Heart right ventricle (tissue), 16 donors: ENCODE results near the gene ULK4. TPM values are rescaled to one million over a fixed set of nuclear protein-coding genes. Genes with fewer than 3 reads are reported as not detected.

Experiments used
- ATAC-seq, 8 donors: fragments of 200-7000 bp; cut with Tn5 transposase; one replicate each; pipeline ENCODE4 v1.9.1; 2020; ENCODE audit warnings: mild to moderate bottlenecking in 8 of 8, moderate library complexity in 8 of 8, moderate number of reproducible peaks in 1 of 8
- DNase-seq, 2 donors: peaks; one replicate each; pipeline ENCODE4 v3.0.0-alpha.2; 2020
- H3K27ac ChIP-seq, 10 donors: fragments of 200-600 bp; sonication (generic) in 2 of 10; one replicate each; pipeline versions ENCODE4 v1.5.0 to v1.8.0; 2020 to 2022; ENCODE audit warnings: mild to moderate bottlenecking in 3 of 10
- H3K27me3 ChIP-seq, 7 donors: fragments of 200-600 bp; one replicate each; pipeline ENCODE4 v1.8.0; 2021 to 2022; ENCODE audit warnings: mild to moderate bottlenecking in 2 of 7
- H3K36me3 ChIP-seq, 9 donors: fragments of 200-600 bp; sonication (generic) in 1 of 9; one replicate each; pipeline versions ENCODE4 v1.5.0 to v1.8.0; 2020 to 2022; ENCODE audit warnings: mild to moderate bottlenecking in 2 of 9
- H3K4me1 ChIP-seq, 9 donors: fragments of 200-600 bp; sonication (generic) in 1 of 9; one replicate each; pipeline versions ENCODE4 v1.5.0 to v1.8.0; 2020 to 2022; ENCODE audit warnings: mild to moderate bottlenecking in 4 of 9
- H3K4me3 ChIP-seq, 10 donors: fragments of 200-600 bp; sonication (generic) in 2 of 10; one replicate each; pipeline versions ENCODE4 v1.5.0 to v1.8.0; 2020 to 2022; ENCODE audit warnings: mild to moderate bottlenecking in 7 of 10, moderate library complexity in 2 of 10
- H3K9me3 ChIP-seq, 11 donors: fragments of 200-600 bp in 10 of 11; sonication (generic) in 2 of 11; one replicate each; pipeline versions ENCODE4 v1.5.0 to v1.8.0; 2013 to 2022; ENCODE audit warnings: mild to moderate bottlenecking in 2 of 11, control low read depth in 1 of 11, moderate library complexity in 1 of 11
- CTCF ChIP-seq, 9 donors: fragments of 200-600 bp; sonication (generic) in 2 of 9; IDR thresholded peaks; one replicate each; pipeline versions ENCODE4 v1.5.0 to v1.8.0; 2021 to 2022; ENCODE audit warnings: antibody characterized with exemption in 9 of 9, mild to moderate bottlenecking in 5 of 9, moderate library complexity in 1 of 9
- WGBS, 2 donors: extraction: QIAGEN DNeasy Blood & Tissue Kit; methylation state at CpG; one replicate each; pipeline ENCODE4 v1.1.7; 2013; ENCODE audit warnings: inconsistent platforms in 1 of 2; 5-methylcytosine and 5-hydroxymethylcytosine counted together
- intact Hi-C, 10 donors: fragments of 100-400 bp; cut with DNase I; formaldehyde crosslinking; loops; one replicate each; pipeline versions ENCODE4 v1.11.1 to v1.14.2; 2022
- polyA plus RNA-seq, 2 donors: library from polyadenylated mRNA; stranded (reverse); fragments of 200-250 nt; gene quantifications; one replicate each; pipeline ENCODE4 v1.2.3, GENCODE V29; 2013
- total RNA-seq, 10 donors: library from RNA; stranded (reverse); fragmentation: NEBNext Ultra II Directional in 3 of 10; extraction: Animal tissue kit (Norgen Biotek cat#: 25700) in 3 of 10; gene quantifications; one replicate each; pipeline versions ENCODE4 v1.2.1 to v1.2.4, GENCODE V29; 2021 to 2023
- donor health status: Arrhythmogenic right ventricular cardiomyopathy.
- donor health status: ischemic (EF 13 %, LVEDD 7.1; RV severe dilation, severe dysfunction).
- donor health status: healthy with polysubstance abuse.
- donor health status: DM: no; HTN: yes; CAD: no.
- donor health status: DM: no; HTN: no; CAD: no.
- donor health status: ischemic (EF 25% LVEDD 6.9; RV normal size, moderate dysfunction).
- donor health status: ischemic (EF 25% LVEDD 5.7; RV mildly dilated, moderate dysfunction).
- donor health status: healthy.
- donor health status: DM: yes; HTN: yes; CAD: no.
- donor health status: Ischemic cardiomyopathy.
- donor health status: ischemic (EF 35%, LVEDD 5.7; RV mildly dilated, moderate dysfunction).
- donor health status: nonischemic (EF 11% LVEDD 7.7; RV severe dilation, severe dysfunction).
- donor health status: DM: yes; HTN: yes; CAD: no.
- donor health status: PGD.
- donor health status: ischemic (EF 29% LVEDD 5.4; RV normal size, mild dysfunction).
- donor health status: nonischemic (EF 23%, LVEDD 6.1; RV moderate dilation, normal function).

The ULK4 gene
- total and polyA plus RNA-seq, 12 donors = 1.4 to 11.4 (median 2.6) TPM

DNA sequence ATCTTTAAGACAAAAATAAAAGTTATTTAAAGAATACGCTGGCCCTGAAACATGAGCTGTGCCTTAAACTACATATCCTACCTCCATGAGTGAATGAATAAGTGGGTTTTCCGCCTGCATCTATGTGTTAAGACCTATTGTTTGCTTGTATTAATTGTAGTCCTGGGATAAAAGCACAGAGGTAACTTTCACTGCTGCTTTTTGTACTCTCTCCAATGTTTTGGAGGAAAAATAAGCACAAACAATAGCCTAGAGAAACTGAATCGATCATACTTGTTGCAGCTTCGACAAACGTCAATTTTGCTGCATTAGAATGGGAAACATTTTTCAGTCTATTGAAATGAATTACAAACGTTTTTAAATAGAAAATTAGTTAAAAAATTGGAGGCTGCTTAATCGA is 763.9 kb downstream of the ULK4 start:
- no peaks in the 10 kb centered on the region for H3K27me3 ChIP-seq
- peak overlapping the region in 8 of 10 donors; percentile 63 to 86 (median 80) for H3K4me3 ChIP-seq
- intact Hi-C loops = loop anchor here in 7 of 10 donors (2.0 to 10.0 kb wide), 12 partner anchors 81 to 873 kb away; no protein-coding TSS in a partner anchor
- H3K27ac ChIP-seq = peak overlapping the region in 7 of 10 donors; percentile 93 to 99 (median 99)
- no peak for ATAC-seq
- WGBS, 2 donors = 70 to 74% methylated on average over 7 of the region's 7 CpGs
- no peak for DNase-seq
- H3K36me3 ChIP-seq = no peaks in the 10 kb centered on the region
- H3K4me1 ChIP-seq = peaks cover 0 to 31% (median 23%) of the 10 kb centered on the region in 9 donors
- H3K9me3 ChIP-seq = no peaks in the 10 kb centered on the region
- no peak for TF ChIP-seq CTCF (IDR thresholded peaks at IDR 0.05)

Other genes starting within 250 kb of the ULK4 start
- gene TRAK1, start 129.3 kb upstream of the ULK4 start, total RNA-seq = 100 to 1,000 TPM; 182 to 423 (median 320) TPM
- gene TRAK1, start 129.3 kb upstream of the ULK4 start, polyA plus RNA-seq = 10 to 100 TPM; 35.5 to 41.2 TPM